NCI-H82 treated with DMSO at 0.1 percent for 48 hours (cell line): Measurements from ENCODE around the gene SVOPL.

Source experiments
- DNase-seq: peaks from one replicate; lab custom pipeline; 2025; ENCODE audit not compliant: unreplicated experiment; lab: John Stamatoyannopoulos, UW

Gene SVOPL

DNA sequence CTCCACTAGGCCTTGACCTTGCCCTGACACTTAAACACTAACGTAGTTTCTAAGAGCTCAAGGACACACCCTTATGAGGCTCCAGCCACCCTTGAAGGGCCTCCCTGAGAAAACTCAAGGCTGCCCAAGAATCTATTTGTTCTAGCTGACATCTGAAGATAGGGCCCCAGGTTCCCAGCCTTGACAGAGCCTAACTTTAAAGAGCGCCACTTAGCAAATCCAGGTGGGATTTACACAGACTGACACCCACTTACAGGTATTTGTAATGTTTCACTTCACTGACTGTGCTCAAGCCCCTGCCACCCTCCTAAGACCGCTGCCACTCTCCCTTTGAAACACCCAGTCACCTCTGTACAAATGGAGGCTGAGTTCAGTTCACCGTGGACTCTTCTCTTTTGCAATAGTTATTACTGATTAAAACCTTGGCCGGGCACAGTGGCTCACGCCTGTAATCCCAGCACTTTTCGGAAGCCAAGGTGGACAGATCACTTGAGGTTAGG, 90.4 kb downstream of the SVOPL start:
- DNase-seq = no peak

DNA sequence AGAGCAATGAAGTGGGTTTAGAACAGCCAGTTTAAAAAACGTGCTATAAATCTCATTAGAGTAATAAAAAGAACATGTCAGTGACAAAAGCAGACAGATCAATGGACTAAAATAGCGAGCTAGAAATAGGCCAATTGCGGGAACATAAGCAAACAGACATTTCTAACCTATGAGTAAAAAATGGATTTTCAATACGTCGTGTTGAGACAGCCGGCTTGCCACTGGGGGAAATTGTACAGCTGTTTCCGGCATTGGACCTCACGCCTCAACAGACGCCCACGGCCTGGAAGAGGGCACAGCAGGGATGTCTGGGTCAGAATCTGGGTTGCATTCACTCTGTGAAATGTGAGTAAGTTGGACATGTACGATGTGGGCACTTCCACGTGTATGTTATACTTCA, 92.9 kb downstream of the SVOPL start:
- no peak for DNase-seq

DNA sequence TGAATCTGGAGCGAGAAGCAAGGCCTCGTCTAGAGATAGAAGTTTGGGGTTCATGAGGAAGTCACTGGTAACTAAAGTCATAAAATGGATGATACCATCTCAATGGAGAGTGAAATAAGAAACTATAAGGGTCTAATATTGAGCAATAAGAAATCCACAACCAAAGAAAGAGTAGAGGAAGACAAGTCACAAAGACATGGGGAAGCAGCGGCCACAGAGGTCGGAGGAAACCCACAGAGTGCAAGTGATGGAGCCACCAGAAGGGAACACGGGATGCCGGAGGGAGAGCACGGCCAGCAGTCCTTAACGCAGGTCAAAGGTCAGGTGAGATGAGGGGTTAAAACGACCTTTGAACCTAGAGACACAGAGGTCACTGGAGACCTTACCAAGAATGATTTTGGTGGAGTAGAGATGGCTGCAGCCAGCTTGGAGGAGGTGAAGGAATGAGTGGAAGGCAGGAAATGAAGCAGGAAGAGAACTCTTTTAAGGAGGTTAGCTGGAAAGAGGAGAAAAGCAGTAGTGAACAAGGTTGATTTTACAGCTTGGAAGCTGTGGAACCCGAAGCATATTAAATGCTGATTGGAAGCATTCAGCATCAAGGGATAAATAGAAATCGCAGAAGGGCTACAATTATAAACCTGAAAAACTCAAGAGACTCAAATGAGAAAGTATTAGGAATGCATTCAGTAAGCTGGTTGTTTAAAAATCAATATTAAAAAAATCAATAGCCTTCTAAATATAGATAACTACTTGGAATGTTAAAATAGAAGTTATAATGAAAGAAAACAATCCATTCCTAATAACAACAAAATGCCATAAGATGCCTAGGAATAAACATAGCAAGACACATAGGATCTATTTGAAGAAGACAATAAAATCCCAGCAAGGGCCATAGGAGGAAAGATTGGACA, 93.7 kb downstream of the SVOPL start:
- no peak for DNase-seq

DNA sequence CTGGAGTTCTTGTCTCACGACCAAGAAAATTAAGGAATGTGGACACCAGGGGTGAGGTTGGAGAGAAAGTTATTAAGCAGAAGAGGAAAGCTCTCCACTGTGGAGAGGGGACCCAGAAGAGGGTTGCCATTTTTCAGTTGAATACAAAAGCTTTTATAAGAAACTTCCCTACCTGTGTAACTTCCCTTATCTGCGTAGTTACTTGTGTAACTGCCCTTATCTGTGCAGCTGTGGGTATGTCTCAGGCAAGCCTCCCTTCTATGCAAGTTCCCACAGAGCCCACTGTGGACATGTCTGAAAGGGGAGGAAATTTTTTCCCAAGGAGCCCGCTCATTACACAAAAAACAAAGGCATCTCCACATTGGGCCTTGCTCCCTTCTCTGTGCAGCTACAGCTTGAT, 94.9 kb downstream of the SVOPL start:
- no peak for DNase-seq

DNA sequence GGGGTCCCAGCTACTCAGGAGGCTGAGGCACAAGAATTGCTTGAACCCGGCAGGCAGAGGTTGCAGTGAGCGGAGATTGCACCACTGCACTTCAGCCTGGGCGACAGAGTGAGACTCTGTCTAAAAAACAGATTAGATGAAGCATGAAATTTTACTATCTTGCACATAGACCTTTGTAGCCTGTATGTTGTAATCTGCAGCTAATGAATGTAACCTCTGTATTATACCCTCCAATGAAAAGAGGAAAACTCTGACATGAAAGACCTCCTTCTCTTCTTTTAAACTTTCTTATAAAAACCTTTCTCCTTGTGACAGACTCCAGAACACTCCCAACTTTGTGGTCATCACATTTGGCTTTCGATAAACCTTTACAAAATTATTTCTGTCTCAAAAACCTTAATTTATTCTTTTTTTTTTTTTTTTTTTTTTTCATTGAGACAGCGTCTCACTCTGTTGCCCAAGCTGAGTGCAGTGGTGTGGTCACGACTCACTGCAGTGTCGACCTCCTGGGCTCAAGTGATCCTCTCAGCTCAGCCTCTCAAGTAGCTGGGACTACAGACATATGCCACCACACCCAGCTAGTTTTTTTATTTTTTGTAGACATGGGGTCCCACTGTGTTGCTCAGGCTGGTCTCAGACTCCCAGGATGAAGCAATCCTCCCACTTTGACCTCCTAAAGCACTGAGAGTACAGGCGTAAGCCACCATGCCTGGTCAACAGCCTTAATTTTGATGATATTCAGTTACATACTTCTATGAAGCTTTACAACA, 97.4 kb downstream of the SVOPL start:
- DNase-seq = no peak

DNA sequence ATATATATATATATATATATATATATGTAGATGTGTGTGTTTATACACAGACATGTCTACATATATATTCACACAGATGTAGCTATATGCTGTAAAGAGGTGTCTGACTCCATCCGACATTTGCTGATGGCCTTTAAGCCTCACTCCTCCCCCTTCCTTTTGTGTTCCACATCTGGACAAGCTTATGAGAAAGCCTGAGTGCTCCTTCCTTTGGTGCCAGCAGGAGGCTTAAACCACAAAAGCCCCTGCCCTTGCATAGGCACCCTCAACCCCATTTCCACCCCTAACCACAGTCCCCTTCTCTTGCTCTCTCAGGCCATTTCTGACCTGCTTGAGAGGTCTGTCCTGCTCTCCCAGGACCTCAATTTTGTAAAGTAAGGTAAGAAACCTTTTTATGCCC, 98.7 kb downstream of the SVOPL start:
- DNase-seq = no peak

DNA sequence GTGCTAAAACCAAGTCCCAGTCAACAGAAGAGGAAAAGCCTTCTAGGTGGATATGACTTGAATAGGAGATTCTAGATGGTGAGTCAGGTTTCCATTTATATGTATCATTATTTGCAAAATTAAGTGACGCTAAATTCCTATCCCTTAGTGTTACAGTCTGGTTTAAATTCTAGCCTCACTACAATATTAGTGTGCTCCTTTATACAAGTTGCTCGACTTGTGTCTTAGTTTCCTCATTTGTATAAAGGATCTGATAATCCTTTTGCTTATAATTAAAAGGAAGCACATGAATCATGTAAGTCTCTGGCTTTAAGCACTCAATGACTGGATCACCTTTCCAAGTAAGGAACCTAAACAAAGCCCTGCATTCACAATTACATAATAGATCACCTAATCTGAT, 105.7 kb downstream of the SVOPL start:
- no peak for DNase-seq

DNA sequence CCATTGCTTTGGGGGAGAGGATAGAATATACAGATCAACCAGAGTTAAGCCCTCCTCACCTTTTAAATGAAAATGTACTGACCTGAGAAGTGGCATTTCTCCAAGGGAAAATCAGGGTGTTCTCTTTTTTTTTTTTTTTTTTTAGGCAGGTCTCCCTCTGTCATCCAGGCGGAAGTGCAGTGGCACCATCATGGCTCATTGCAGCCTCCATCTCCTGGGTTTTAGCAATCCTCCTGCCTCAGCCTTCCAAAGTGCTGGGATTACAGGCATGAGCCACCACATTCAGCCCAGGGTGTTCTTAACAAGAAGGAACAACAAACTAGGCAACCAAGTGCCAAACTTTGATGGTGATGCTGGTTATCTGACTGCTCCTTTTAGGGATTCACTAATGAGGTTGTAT, 111.0 kb downstream of the SVOPL start:
- no peak for DNase-seq

DNA sequence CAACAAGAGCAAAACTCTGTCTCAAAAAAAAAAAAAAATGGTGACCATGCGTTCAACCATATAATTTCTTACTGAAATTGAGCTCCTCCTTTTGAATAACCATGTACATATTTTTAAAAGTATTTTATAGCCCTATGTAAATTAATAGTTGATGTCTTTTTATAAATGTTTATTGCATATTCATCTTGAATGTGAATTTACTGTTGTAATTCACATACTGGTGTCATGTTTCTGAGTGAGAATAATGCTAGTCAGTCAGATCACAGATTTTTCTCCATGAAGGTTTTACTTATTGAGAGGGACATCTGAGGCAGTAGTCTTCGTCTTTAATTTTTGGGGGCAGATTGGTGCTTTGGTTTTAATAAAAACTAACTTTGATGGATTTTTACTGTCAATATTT, 112.2 kb downstream of the SVOPL start:
- no peak for DNase-seq

DNA sequence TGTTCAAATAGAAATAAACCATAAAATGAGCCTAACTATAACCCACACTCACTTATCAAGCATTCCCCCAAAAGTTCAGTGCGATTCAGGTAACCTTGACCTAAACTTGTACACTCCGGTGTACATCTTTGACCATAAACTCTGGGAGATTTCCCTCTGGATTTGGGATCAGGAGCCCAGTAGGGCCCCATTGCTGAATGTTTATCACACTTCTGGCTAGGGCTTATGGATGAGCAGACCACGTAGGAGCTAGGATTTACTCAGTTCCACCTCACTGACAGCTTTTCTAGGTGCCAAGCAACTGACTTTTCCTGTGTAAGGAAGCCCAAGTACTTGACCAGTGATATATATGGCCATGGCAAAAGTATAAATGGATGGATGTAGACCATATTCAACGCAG, 113.7 kb downstream of the SVOPL start:
- DNase-seq = no peak

DNA sequence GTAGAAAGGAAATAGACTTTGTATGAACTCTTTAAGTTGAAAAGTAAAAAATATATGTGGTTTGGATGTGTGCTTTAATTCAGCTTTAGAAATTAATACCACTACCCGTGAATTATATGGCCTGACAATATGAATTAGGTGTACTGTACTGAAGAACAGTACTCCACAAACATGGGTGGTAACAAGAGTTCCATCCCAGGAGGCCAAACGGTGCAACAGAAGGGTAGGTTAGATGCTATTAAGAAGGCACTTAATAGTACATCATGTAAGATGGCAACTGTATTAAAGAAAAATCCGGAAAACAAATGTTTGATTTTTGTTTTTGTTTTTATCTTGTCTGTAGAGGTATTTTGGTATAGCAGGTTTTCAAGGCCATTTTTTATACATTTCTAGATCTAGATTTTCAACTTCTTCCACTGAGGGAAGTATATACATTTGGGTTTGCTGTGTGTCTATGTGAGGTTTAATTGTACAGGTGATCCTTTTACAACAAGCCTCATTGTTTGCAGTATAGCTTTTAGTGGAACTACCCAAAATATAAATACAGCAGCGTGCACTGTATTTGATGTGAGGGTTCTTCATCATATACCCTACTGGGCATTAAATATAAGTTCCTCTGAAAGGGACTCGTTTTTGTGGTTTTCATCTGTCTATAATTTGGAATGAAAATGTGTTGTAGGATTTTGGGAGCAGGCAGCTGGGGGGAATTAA, 115.7 kb downstream of the SVOPL start:
- no peak for DNase-seq

DNA sequence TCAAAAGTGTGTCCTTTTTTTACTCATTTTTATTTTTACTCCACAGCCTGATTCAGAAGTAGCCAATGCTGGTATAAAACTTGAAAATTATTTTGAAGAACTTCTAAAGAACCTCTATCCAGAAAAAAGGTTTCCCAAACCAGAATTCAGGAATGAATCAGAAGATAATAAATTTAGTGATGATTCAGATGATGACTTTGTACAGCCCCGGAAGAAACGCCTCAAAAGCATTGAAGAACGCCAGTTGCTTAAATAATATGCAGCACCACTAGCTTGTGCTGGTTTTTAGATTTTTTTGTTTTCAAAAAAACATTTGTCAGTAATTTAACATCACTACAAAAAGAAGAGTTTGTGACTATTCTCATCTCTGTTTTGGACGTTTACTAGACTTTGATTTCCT, 116.5 kb downstream of the SVOPL start:
- DNase-seq = no peak

DNA sequence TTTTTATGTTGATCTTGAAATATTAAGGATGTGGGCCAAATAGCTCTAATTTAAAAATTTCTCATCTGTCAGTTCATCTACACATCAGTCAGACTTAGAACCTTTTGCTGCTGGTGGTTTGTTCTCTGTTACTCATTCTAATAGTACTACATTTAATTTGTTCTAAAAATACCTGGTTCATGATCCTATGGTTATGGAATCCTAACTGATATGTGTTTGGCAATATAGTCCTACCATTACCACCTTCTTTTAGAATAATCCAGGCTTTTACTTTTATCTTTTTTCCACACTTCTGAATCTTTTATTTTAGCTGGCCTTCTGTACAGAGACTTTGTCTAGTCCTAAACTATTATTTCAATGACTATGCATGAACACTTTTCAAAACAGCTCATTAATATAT, 116.9 kb downstream of the SVOPL start:
- DNase-seq = no peak

DNA sequence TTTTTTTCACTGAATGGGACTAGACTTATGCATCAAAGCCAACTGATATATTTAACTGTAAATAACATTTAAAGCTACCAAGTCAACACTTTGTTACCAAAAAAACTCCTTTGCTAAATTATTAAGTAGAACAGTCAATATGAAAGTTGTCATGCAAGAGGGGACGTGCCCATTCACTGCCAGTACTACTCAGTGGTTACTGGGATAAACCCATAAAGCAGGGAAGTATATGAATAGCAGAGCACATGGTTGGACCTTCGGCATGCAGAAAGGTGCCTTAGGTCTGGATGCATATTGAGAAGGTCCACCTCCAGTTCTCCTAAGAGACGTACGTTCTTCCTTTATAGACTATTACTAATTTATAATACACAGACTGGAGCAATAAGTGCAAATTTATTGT, 120.1 kb downstream of the SVOPL start:
- no peak for DNase-seq

DNA sequence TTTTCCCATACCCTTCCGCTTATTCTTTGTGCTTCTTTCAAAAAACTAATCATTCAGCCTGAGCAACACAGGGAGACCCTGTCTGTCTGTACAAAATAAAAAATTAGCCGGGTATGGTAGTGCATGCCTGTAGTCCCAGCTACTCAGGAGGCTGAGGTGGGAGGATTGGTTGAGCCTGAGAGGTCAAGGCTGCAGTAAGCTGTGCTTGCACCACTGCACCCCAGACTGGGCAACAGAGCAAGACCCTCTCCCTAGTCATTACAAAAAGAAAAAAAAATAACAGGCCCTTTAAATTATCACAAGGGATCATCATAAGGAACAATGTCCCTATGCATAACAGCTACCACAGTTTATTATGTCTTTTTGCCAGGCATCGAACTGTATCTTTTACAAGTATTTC, 121.5 kb downstream of the SVOPL start:
- DNase-seq = no peak

DNA sequence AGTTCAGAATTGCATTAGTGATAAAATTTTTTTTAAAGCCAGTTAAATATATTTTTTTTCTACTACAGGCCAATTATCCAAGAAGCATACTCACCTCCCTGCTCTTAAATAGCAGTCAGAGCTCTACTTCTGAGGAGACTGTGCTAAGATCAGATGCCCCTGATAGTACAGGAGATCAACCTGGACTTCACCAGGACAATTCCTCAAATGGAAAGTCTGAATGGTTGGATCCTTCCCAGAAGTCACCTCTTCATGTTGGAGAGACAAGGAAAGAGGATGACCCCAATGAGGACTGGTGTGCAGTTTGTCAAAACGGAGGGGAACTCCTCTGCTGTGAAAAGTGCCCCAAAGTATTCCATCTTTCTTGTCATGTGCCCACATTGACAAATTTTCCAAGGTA, 122.0 kb downstream of the SVOPL start:
- no peak for DNase-seq

DNA sequence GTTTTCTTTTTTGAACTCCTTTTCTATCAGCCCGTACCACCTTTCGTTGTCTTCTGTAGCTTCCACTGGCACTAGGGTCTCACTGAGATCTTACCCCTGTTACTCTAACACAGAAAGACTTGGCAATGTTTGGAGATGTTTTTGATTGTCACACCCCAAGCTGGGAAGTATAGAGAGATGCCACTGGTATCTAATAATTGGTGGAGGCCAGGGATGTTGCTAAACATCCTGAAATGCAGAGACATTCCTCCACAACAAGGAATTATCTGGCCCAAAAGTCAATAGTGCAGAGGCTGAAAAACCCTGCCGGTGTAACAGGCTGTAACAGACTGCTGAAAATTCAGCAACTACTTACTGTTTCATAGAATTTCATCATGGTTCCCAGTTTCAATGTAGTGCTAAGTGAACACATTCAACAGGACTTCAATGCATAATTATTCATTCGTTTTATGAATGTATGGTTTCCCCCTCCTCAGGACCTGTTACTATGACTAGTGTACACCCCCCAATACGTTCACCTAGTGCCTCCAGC, 125.2 kb downstream of the SVOPL start:
- DNase-seq = no peak

DNA sequence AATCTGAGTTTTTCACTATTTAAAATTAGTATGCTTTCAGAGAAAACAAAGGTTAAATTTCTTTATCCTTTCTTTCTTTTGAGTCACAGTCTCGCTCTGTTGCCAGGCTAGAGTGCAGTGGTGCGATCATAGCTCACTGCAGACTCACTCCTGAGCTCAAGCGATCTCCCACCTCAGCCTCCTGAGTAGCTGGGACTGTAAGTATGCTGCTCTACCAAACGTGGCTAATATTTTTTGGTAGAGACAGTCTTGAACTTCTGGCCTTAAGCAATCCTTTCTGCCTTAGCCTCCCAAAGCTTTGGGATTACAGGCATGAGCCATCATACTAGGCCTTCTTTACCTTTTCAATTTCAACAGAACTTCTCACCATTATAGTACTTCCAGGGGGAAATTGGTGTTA, 127.4 kb downstream of the SVOPL start:
- DNase-seq = no peak

DNA sequence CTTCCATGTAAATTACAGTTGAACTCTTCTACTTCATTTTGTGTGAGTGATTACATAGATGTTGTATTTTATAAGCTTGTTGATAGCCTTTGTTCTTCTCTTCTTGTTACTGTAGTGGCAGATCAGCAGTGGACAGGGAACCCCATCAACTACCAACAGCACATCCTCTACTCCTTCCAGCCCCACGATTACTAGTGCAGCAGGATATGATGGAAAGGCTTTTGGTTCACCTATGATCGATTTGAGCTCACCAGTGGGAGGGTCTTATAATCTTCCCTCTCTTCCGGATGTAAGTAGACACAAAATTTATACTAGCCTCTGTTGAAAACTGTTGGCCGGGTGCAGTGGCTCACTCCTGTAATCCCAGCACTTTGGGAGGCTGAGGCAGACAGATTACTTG, 130.4 kb downstream of the SVOPL start:
- no peak for DNase-seq

DNA sequence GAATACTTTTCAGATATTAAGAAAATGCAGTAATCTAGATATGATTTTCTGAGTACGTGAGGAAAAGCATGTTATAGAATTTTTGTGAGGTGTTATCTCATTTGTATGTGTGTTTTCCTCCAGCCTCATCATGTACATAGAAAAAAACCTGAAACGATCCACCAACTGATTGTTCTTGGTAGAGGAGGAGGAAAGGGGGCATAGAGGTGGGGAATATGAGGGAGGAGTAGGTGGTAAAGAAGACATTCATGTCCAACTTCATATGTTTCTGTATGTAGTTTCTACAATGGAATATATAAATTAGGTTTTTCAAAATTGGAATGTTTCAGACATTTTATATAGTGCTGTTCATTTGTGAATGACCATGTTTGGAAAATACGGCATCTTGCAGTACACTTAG, 131.7 kb downstream of the SVOPL start:
- no peak for DNase-seq

DNA sequence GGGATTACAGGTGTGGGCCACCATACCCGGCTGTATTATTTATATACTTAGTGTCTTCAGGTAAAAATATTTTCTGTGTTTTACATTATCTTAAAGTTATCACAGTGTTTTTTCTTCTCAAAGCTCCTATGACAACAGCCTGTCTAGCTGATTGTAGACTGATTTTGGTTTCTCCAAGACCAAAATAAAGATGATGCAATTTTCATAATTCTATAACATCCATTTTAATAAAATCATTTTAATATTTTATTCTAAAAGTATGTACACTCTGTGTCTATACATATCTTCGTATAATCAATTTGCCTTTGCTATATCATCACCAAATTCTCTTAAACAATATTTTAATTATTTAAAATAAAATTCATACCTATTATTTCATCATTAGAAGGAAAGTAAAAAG, 132.5 kb downstream of the SVOPL start:
- DNase-seq = no peak
